Measurements from ENCODE around the gene EFEMP1. TPM values are rescaled to one million over a fixed set of nuclear protein-coding genes. Genes with fewer than 3 reads are reported as not detected.

The EFEMP1 gene
- total RNA-seq, 4 donors from 2014 or later = 113 to 253 (median 137) TPM

DNA sequence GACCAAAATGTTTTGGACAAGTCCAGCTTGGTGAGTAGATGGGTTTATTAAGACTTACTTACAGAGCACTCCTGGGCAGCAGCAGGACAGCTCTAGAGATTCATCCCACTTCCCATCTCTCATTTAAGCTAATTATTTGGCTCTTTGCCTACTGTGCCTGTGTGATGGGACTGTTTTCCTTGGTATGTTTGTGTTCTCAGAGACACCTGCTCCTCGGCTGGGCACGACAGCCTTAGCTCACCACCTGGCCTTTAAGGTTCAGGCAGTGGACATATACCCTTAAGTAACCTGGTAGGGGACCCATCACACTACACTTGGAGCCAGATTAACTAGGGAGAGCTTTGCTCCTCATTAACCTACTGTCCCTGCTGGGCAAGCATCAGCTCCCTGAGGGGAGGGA, 41.7 kb upstream of the EFEMP1 start:
- H3K36me3 ChIP-seq = no peaks in the 10 kb centered on the region
- no peak for DNase-seq (ENCODE audit: low spot score in 2 of 2)
- WGBS, 2 donors = 86 to 91% methylated on average over 2 of the region's 2 CpGs
- H3K9me3 ChIP-seq = no peaks in the 10 kb centered on the region
- no peak for TF ChIP-seq EP300 (IDR thresholded peaks at IDR 0.05)
- TF ChIP-seq, protein P1, sequence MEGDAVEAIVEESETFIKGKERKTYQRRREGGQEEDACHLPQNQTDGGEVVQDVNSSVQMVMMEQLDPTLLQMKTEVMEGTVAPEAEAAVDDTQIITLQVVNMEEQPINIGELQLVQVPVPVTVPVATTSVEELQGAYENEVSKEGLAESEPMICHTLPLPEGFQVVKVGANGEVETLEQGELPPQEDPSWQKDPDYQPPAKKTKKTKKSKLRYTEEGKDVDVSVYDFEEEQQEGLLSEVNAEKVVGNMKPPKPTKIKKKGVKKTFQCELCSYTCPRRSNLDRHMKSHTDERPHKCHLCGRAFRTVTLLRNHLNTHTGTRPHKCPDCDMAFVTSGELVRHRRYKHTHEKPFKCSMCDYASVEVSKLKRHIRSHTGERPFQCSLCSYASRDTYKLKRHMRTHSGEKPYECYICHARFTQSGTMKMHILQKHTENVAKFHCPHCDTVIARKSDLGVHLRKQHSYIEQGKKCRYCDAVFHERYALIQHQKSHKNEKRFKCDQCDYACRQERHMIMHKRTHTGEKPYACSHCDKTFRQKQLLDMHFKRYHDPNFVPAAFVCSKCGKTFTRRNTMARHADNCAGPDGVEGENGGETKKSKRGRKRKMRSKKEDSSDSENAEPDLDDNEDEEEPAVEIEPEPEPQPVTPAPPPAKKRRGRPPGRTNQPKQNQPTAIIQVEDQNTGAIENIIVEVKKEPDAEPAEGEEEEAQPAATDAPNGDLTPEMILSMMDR (IDR thresholded peaks at IDR 0.05) = no peak
- TF ChIP-seq POLR2A (IDR thresholded peaks at IDR 0.05) = no peak
- peaks cover 0 to 10% (median 4%) of the 10 kb centered on the region in 4 donors for H3K4me1 ChIP-seq
- no peaks in the 10 kb centered on the region for H3K27me3 ChIP-seq
- peak overlapping the region in 1 of 4 donors; percentile 63 for H3K27ac ChIP-seq
- H3K4me3 ChIP-seq = no peak overlapping the region

GRCh38 chr2:55962915-55963314, 39.3 kb upstream of the EFEMP1 start:
- Histone ChIP-seq H3K36me3 (no peaks in the 10 kb centered on the region), H3K9me3 (no peaks in the 10 kb centered on the region), H3K27ac (no peak overlapping the region), H3K4me3 (no peak overlapping the region), H3K27me3 (no peaks in the 10 kb centered on the region), H3K4me1 (peaks cover 0 to 22% (median 4%) of the 10 kb centered on the region in 4 donors)
- TF ChIP-seq, protein P1 (IDR thresholded peaks at IDR 0.05) = no peak
- TF ChIP-seq POLR2A (IDR thresholded peaks at IDR 0.05) (no peak), EP300 (IDR thresholded peaks at IDR 0.05) (no peak)
- no peak for DNase-seq (ENCODE audit: low spot score in 2 of 2)
- WGBS, 2 donors = 53 to 65% methylated on average over 3 of the region's 3 CpGs

DNA sequence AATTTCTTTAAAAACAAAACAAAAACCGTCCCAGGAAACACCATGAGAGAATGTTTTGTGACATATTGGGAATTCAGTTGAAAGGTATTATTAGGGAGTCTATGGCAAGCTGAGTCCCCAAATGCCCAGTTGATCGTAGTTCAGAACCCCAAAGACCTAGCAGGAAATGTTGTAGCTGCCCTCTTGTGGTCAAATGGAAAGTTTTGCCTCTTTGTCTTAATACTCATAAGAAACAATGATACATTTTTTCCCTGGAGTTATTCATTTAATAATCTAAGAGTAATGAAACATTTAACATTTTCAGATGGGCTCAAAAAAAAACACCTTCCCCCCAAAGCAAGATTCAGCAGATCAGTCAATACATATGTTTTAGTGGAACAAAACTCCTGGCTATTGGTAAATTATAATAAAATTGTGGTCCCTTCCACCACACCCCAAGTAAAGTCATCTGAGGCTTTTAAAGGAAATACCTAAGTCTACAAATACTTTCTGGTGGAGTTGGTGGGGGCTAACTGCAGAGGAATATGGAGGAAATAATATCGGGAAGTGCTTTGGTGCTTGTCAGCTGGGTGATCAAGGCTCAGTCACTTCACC, 37.8 kb upstream of the EFEMP1 start:
- 19 to 24% methylated on average over 3 of the region's 3 CpGs for WGBS, 2 donors
- no peak overlapping the region for H3K4me3 ChIP-seq

GRCh38 chr2:55958756-55959155, 35.2 kb upstream of the EFEMP1 start:
- no peaks in the 10 kb centered on the region for H3K36me3 ChIP-seq
- WGBS, 2 donors = 21 to 47% methylated on average over 1 of the region's 1 CpG

More for the DNA sequence above, 37.8 kb upstream of the EFEMP1 start:
- peak in 1 of 2 donors; percentile 52 for DNase-seq (ENCODE audit: low spot score in 2 of 2)
- no peaks in the 10 kb centered on the region for H3K36me3 ChIP-seq
- H3K9me3 ChIP-seq = no peaks in the 10 kb centered on the region
- no peaks in the 10 kb centered on the region for H3K27me3 ChIP-seq
- TF ChIP-seq, protein P1 (IDR thresholded peaks at IDR 0.05) = peak; percentile 17 to 59 (median 56)
- TF ChIP-seq POLR2A (IDR thresholded peaks at IDR 0.05) (no peak), EP300 (IDR thresholded peaks at IDR 0.05) (no peak)
- no peak overlapping the region for H3K27ac ChIP-seq
- peaks cover 0 to 22% (median 4%) of the 10 kb centered on the region in 4 donors for H3K4me1 ChIP-seq

DNA sequence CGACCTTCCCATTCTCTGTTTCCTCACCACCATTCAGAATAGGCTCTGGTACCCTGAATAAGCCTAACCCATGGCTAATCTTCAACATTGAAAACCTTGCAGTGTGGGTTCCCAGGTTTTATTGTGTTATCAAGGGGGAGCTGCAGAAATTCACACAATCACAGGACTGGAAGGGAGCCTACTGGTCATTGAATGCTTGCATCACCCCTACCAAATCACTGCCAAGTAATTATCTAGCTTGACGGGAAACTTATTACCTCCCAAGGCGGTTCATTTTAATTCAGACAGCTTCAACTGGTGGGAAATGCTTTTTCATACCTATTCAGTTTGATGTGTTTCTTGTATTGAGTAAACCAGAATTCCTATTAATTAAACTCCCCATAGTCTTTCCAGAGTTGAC, 33.6 kb upstream of the EFEMP1 start:
- Histone ChIP-seq H3K36me3 (no peaks in the 10 kb centered on the region), H3K4me3 (no peak overlapping the region), H3K27me3 (no peaks in the 10 kb centered on the region), H3K4me1 (peaks cover 0 to 33% (median 4%) of the 10 kb centered on the region in 4 donors), H3K9me3 (no peaks in the 10 kb centered on the region), H3K27ac (peak overlapping the region in 2 of 4 donors; percentile 7 to 39)
- DNase-seq (ENCODE audit: low spot score in 2 of 2) = no peak
- WGBS, 2 donors = 83 to 85% methylated on average over 3 of the region's 3 CpGs
- peak in 1 of 2 donors; percentile 15 for TF ChIP-seq EP300 (IDR thresholded peaks at IDR 0.05)
- TF ChIP-seq, protein P1 (IDR thresholded peaks at IDR 0.05) = no peak
- no peak for TF ChIP-seq POLR2A (IDR thresholded peaks at IDR 0.05)

More at GRCh38 chr2:55958756-55959155, 35.2 kb upstream of the EFEMP1 start:
- Histone ChIP-seq H3K4me1 (peaks cover 0 to 28% (median 4%) of the 10 kb centered on the region in 4 donors), H3K9me3 (no peaks in the 10 kb centered on the region), H3K4me3 (no peak overlapping the region), H3K27ac (peak overlapping the region in 2 of 4 donors; percentile 22 to 61), H3K27me3 (no peaks in the 10 kb centered on the region)
- DNase-seq (ENCODE audit: low spot score in 2 of 2) = no peak
- TF ChIP-seq, protein P1 (IDR thresholded peaks at IDR 0.05) = no peak

Data from tibial nerve (tissue), 4 donors.